ENCODE results near the gene VEPH1. TPM values are rescaled to one million over a fixed set of nuclear protein-coding genes. Genes with fewer than 3 reads are reported as not detected.
A peak's percentile ranks its signal among the peaks of the same experiment; 100 is the strongest.

The VEPH1 gene
- total RNA-seq, 1 donor from 2014 or later, result 3.7 TPM

DNA sequence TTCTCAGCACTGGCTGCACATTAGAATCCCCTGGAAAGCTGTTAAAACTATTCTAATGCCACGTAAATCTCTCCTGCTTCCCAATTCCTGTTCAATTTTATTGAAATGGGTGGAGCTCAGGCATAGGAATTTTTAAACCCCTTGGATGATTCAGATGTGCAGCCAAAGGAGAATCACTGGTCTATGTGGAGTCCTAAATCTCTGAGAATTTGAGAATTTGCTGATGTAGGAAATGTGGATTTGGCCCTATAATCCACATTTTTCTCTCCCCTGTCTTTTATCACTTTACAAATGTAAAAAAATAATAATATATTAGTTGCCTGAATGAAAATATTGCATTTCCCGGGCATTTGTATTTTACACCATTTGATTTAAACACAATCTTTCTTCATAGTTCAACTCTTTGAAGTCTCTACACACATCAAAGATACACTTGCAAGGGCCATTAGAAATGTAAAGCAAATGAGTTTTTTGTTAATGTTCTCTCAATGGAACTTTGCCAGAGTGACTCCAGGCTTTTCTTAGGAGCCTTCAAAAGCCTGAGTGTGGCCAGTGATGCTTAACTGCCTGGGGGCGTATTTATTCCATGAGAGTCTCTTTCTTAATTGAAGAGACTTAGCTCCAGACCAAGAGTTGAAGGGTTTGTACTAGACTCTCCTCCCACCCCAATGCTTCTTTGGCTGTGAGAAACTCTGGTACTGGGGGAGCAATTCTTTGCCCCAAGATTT is 115.3 kb downstream of the VEPH1 start:
- TF ChIP-seq CTCF (conservative IDR thresholded peaks at IDR 0.05; ENCODE audit: low read depth, low read length), result no peak
- H3K4me3 ChIP-seq (ENCODE audit: low read depth, low read length), result no peak overlapping the region
- peak; percentile 12 for DNase-seq (ENCODE audit: low read depth)

GRCh38 chr3:157384491-157384890 is 118.7 kb downstream of the VEPH1 start:
- TF ChIP-seq CTCF (conservative IDR thresholded peaks at IDR 0.05; ENCODE audit: low read depth, low read length), result no peak
- DNase-seq (ENCODE audit: low read depth), result no peak
- no peak overlapping the region for H3K4me3 ChIP-seq (ENCODE audit: low read depth, low read length)

DNA sequence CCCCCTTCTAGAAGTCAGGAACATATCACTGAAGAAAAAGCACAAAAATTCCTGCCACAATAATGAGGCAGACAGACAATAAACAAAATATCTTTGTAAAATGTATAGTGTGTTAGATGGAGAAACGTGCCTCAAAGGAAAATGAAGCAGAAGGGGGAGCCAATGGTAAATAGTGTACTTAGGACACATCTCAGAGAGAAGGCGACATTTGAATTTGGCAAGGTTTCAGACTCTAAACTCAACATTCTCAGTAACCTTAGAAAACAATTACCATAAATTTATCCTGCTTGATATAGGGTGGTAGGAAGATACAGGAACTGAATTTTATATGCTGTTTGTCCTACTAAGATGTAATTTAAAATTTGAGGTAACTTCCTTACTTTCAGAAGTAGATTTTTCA is 119.2 kb downstream of the VEPH1 start:
- DNase-seq (ENCODE audit: low read depth), result no peak
- H3K4me3 ChIP-seq (ENCODE audit: low read depth, low read length), result no peak overlapping the region
- TF ChIP-seq CTCF (conservative IDR thresholded peaks at IDR 0.05; ENCODE audit: low read depth, low read length), result no peak

DNA sequence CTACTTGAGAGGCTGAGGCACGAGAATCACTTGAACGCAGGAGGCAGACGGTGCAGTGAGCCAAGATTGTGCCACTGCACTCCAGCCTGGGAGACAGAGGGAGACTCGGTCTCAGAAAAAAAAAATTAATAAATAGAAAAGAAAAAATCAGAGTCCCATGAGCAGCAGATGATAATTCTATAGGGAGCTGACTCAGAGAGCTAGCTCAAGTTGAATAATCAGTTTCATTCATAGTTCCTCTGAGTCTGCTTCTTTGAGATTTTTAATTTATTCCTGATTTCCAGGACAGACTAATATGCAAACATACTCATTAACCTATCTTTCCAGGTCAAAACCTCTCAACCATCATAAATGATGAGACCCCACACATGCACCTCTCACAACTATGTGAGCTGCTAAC is 121.6 kb downstream of the VEPH1 start:
- H3K4me3 ChIP-seq (ENCODE audit: low read depth, low read length), result no peak overlapping the region
- DNase-seq (ENCODE audit: low read depth), result no peak
- TF ChIP-seq CTCF (conservative IDR thresholded peaks at IDR 0.05; ENCODE audit: low read depth, low read length), result no peak

GRCh38 chr3:157379525-157380140 is 123.6 kb downstream of the VEPH1 start:
- no peak overlapping the region for H3K4me3 ChIP-seq (ENCODE audit: low read depth, low read length)
- TF ChIP-seq CTCF (conservative IDR thresholded peaks at IDR 0.05; ENCODE audit: low read depth, low read length), result no peak
- DNase-seq (ENCODE audit: low read depth), result no peak

DNA sequence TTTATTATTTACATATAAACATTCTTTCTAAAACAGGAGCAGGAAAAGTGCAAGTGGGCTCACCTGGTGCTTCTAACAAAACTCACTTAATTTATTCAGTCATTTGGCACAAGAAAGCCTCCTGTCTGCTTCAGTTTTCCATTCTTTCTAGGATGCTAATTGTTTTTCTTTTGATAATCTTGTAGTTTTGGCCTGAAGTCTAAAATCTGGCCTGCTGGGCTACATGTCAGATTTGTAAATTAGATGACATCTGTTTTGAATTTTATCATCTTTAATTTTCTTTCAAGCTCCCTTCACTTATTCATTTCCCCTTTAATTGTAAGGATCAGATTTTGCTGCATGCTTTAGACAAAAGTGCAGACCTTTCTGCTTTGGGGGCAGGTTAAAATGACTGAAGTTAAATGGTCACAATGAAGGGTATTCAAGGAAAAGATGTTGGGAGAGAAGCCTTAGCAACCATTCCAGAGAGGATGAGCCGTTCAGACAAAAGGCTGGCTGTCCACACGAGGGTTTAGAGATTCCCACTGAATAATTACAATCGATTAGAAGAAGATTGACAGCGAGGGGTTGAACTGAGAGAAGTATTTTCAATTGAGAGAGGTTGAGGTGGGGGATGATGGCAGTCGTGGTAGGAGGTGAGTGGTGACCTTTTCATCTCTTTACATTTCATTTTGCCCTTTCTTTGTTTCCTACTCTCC is 126.5 kb downstream of the VEPH1 start:
- TF ChIP-seq CTCF (conservative IDR thresholded peaks at IDR 0.05; ENCODE audit: low read depth, low read length), result no peak
- DNase-seq (ENCODE audit: low read depth), result no peak
- no peak overlapping the region for H3K4me3 ChIP-seq (ENCODE audit: low read depth, low read length)
